ENCODE data around the gene RPS19BP1.

The RPS19BP1 gene

DNA sequence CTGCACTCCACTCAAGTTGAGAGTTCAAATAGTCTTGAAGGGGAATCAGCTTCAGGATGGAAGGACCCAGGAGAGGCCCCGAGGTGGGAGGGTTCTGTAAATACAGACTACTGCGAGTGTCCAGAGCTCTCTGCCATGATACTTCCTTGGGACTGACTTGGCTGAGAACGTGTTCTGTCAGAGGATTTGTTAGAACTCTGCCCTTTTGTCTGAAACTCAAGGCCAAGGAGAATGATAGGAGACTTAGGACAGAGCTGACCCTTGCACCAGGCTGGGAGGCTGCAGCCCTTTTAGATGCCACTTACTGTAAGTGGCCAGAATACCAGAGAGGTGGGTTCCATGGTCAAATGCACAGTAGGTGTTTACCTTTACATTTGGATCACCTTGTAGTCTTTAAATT, 15.1 kb downstream of the RPS19BP1 start:
- Histone ChIP-seq H3K18ac (ENCODE audit: low read length) (no peak overlapping the region), H3K36me3 (ENCODE audit: control insufficient read depth in 1 of 2, insufficient read depth in 2 of 2, low read length in 2 of 2) (peaks cover 39 to 44% of the 10 kb centered on the region in 2 experiments), H3K4me3 (ENCODE audit: low read depth, low read length) (no peak overlapping the region), H2BK120ac (ENCODE audit: insufficient read depth, low read length, poor library complexity) (no peak overlapping the region), H3K79me2 (ENCODE audit: control insufficient read depth, insufficient read depth, low read length, poor library complexity) (peaks cover 17% of the 10 kb centered on the region), H3K9me3 (ENCODE audit: insufficient read depth, low read depth, low read length) (peaks cover 1% of the 10 kb centered on the region), H3K27ac (ENCODE audit: low read depth, low read length) (no peak overlapping the region), H3K14ac (ENCODE audit: low read length) (no peak overlapping the region), H3K27me3 (ENCODE audit: insufficient read depth, low read length) (no peaks in the 10 kb centered on the region), H4K8ac (ENCODE audit: low read depth, low read length) (no peak overlapping the region), H2BK5ac (ENCODE audit: low read depth, low read length, poor library complexity) (no peak overlapping the region), H3K9ac (ENCODE audit: low read length) (no peak overlapping the region), H3K23ac (ENCODE audit: low read length) (no peak overlapping the region), H4K91ac (ENCODE audit: low read depth, low read length) (no peak overlapping the region), H2BK12ac (ENCODE audit: low read length) (no peak overlapping the region), H2AFZ (ENCODE audit: insufficient read depth, low read length, poor library complexity) (no peak overlapping the region), H3K4ac (ENCODE audit: low read depth, low read length) (no peak overlapping the region), H2AK5ac (ENCODE audit: low read length) (no peak overlapping the region), H3K4me2 (ENCODE audit: low read length) (no peak overlapping the region), H3K79me1 (ENCODE audit: low read length) (peaks cover 18% of the 10 kb centered on the region), H4K12ac (ENCODE audit: low read depth, low read length) (no peak overlapping the region), H3K4me1 (ENCODE audit: control insufficient read depth in 1 of 2, insufficient read depth in 2 of 2, low read length in 2 of 2) (peaks cover 7 to 9% of the 10 kb centered on the region in 2 experiments)
- DNase-seq: no peak
- WGBS (ENCODE audit: extremely low coverage, insufficient coverage, insufficient read length): no CpG with 5 or more reads among the region's 3 CpGs

DNA sequence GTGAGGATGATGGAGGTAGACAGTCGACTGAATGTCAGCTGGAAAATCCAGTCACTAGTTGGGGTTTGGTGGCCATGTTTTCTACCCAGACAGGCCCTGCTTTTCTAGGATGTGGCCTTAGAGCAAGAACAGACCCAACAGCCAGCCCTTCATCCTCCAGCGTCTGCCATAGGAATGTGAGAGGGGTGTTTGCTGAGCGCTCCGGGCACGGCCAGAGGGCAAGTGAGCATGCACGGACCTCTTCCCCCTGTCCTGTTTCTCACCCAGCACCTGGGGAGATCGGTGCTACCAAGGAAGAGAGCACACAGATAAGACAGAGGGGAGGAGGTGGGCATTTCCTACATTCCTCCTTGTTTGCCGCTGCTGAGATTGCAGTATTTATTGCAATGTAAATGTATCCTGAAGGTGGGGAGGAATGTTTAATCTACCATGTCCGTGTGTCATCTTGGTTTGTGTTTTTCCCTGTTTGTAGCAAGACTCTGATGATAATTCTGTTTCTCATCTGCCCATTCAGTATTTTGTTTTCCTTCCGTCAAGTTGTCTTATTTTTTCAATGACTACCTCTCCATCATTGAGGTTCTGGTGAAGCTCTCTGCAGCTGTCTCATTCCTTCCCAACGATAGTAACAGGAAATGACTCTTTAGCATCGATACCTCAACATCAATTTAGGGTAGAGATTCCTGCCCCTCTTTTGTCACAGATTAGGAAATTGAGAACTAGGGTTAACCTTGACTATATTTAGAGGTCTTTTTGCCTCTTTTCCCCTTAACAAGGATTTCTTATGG, 17.1 kb downstream of the RPS19BP1 start:
- Histone ChIP-seq H2BK12ac (ENCODE audit: low read length) (no peak overlapping the region), H3K9me3 (ENCODE audit: insufficient read depth, low read depth, low read length) (peaks cover 1% of the 10 kb centered on the region), H3K36me3 (ENCODE audit: control insufficient read depth in 1 of 2, insufficient read depth in 2 of 2, low read length in 2 of 2) (peaks cover 39 to 43% of the 10 kb centered on the region in 2 experiments), H4K8ac (ENCODE audit: low read depth, low read length) (no peak overlapping the region), H3K23ac (ENCODE audit: low read length) (no peak overlapping the region), H3K4me2 (ENCODE audit: low read length) (no peak overlapping the region), H3K9ac (ENCODE audit: low read length) (no peak overlapping the region), H3K4me3 (ENCODE audit: low read depth, low read length) (no peak overlapping the region), H2BK120ac (ENCODE audit: insufficient read depth, low read length, poor library complexity) (no peak overlapping the region), H3K4me1 (ENCODE audit: control insufficient read depth in 1 of 2, insufficient read depth in 2 of 2, low read length in 2 of 2) (peaks cover 6 to 7% of the 10 kb centered on the region in 2 experiments), H2AK5ac (ENCODE audit: low read length) (no peak overlapping the region), H3K18ac (ENCODE audit: low read length) (no peak overlapping the region), H3K79me2 (ENCODE audit: control insufficient read depth, insufficient read depth, low read length, poor library complexity) (peaks cover 6% of the 10 kb centered on the region), H4K12ac (ENCODE audit: low read depth, low read length) (no peak overlapping the region), H2BK5ac (ENCODE audit: low read depth, low read length, poor library complexity) (no peak overlapping the region), H2AFZ (ENCODE audit: insufficient read depth, low read length, poor library complexity) (no peak overlapping the region), H3K4ac (ENCODE audit: low read depth, low read length) (no peak overlapping the region), H3K27ac (ENCODE audit: low read depth, low read length) (no peak overlapping the region), H3K79me1 (ENCODE audit: low read length) (peaks cover 13% of the 10 kb centered on the region), H3K14ac (ENCODE audit: low read length) (no peak overlapping the region), H3K27me3 (ENCODE audit: insufficient read depth, low read length) (no peaks in the 10 kb centered on the region), H4K91ac (ENCODE audit: low read depth, low read length) (no peak overlapping the region)
- no CpG with 5 or more reads among the region's 12 CpGs for WGBS (ENCODE audit: extremely low coverage, insufficient coverage, insufficient read length)
- peak in 1 of 2 donors; percentile 82 for DNase-seq

- Histone ChIP-seq H3K27me3 (ENCODE audit: insufficient read depth, low read length) (no peaks in the 10 kb centered on the region), H3K4me3 (ENCODE audit: low read depth, low read length) (no peak overlapping the region), H2AFZ (ENCODE audit: insufficient read depth, low read length, poor library complexity) (no peak overlapping the region), H3K4me2 (ENCODE audit: low read length) (no peak overlapping the region), H3K9me3 (ENCODE audit: insufficient read depth, low read depth, low read length) (peaks cover 1% of the 10 kb centered on the region), H4K91ac (ENCODE audit: low read depth, low read length) (no peak overlapping the region), H4K8ac (ENCODE audit: low read depth, low read length) (no peak overlapping the region), H2BK5ac (ENCODE audit: low read depth, low read length, poor library complexity) (no peak overlapping the region), H3K36me3 (ENCODE audit: control insufficient read depth in 1 of 2, insufficient read depth in 2 of 2, low read length in 2 of 2) (peaks cover 39 to 51% of the 10 kb centered on the region in 2 experiments), H3K18ac (ENCODE audit: low read length) (no peak overlapping the region), H3K4me1 (ENCODE audit: control insufficient read depth in 1 of 2, insufficient read depth in 2 of 2, low read length in 2 of 2) (peaks cover 6 to 7% of the 10 kb centered on the region in 2 experiments), H2AK5ac (ENCODE audit: low read length) (no peak overlapping the region), H3K4ac (ENCODE audit: low read depth, low read length) (no peak overlapping the region), H2BK12ac (ENCODE audit: low read length) (no peak overlapping the region), H3K23ac (ENCODE audit: low read length) (no peak overlapping the region), H3K79me1 (ENCODE audit: low read length) (peaks cover 6% of the 10 kb centered on the region), H3K14ac (ENCODE audit: low read length) (no peak overlapping the region), H3K27ac (ENCODE audit: low read depth, low read length) (no peak overlapping the region), H3K79me2 (ENCODE audit: control insufficient read depth, insufficient read depth, low read length, poor library complexity) (no peaks in the 10 kb centered on the region), H2BK120ac (ENCODE audit: insufficient read depth, low read length, poor library complexity) (no peak overlapping the region), H3K9ac (ENCODE audit: low read length) (no peak overlapping the region), H4K12ac (ENCODE audit: low read depth, low read length) (no peak overlapping the region)
- no CpG with 5 or more reads among the region's 8 CpGs for WGBS (ENCODE audit: extremely low coverage, insufficient coverage, insufficient read length)
- DNase-seq: peak in 1 of 2 donors; percentile 90
Observed at GRCh38 chr22:39514373-39514973, 18.1 kb downstream of the RPS19BP1 start.

DNA sequence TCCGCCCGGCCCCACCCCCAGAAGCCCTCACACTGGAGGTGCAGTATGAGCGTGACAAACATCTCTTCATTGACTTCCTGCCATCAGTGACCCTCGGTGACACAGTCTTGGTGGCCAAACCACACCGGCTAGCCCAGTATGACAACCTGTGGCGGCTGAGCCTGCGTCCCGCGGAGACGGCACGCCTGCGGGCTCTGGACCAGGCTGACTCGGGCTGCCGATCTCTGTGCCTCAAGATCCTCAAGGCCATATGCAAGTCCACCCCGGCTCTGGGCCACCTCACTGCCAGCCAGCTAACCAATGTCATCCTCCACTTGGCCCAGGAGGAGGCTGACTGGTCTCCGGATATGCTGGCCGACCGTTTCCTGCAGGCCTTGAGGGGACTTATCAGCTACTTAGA, 18.8 kb downstream of the RPS19BP1 start:
- peaks cover 2% of the 10 kb centered on the region in 2 experiments for H3K4me1 ChIP-seq (ENCODE audit: control insufficient read depth in 1 of 2, insufficient read depth in 2 of 2, low read length in 2 of 2)
- no peak overlapping the region for H3K23ac ChIP-seq (ENCODE audit: low read length)
- no peak overlapping the region for H3K4me3 ChIP-seq (ENCODE audit: low read depth, low read length)
- no peak overlapping the region for H2AK5ac ChIP-seq (ENCODE audit: low read length)
- no peaks in the 10 kb centered on the region for H3K79me1 ChIP-seq (ENCODE audit: low read length)
- no peak overlapping the region for H4K12ac ChIP-seq (ENCODE audit: low read depth, low read length)
- H3K18ac ChIP-seq (ENCODE audit: low read length): no peak overlapping the region
- no peak overlapping the region for H2BK12ac ChIP-seq (ENCODE audit: low read length)
- peaks cover 1% of the 10 kb centered on the region for H3K9me3 ChIP-seq (ENCODE audit: insufficient read depth, low read depth, low read length)
- H3K27me3 ChIP-seq (ENCODE audit: insufficient read depth, low read length): no peaks in the 10 kb centered on the region
- no peak overlapping the region for H3K9ac ChIP-seq (ENCODE audit: low read length)
- no peak overlapping the region for H3K27ac ChIP-seq (ENCODE audit: low read depth, low read length)
- peaks cover 44 to 55% of the 10 kb centered on the region in 2 experiments for H3K36me3 ChIP-seq (ENCODE audit: control insufficient read depth in 1 of 2, insufficient read depth in 2 of 2, low read length in 2 of 2)
- no peak overlapping the region for H3K4me2 ChIP-seq (ENCODE audit: low read length)
- H4K91ac ChIP-seq (ENCODE audit: low read depth, low read length): no peak overlapping the region
- DNase-seq: no peak
- no peak overlapping the region for H2BK120ac ChIP-seq (ENCODE audit: insufficient read depth, low read length, poor library complexity)
- H2AFZ ChIP-seq (ENCODE audit: insufficient read depth, low read length, poor library complexity): no peak overlapping the region
- WGBS (ENCODE audit: extremely low coverage, insufficient coverage, insufficient read length): no CpG with 5 or more reads among the region's 18 CpGs
- no peak overlapping the region for H2BK5ac ChIP-seq (ENCODE audit: low read depth, low read length, poor library complexity)
- no peaks in the 10 kb centered on the region for H3K79me2 ChIP-seq (ENCODE audit: control insufficient read depth, insufficient read depth, low read length, poor library complexity)
- H4K8ac ChIP-seq (ENCODE audit: low read depth, low read length): no peak overlapping the region
- H3K4ac ChIP-seq (ENCODE audit: low read depth, low read length): no peak overlapping the region
- no peak overlapping the region for H3K14ac ChIP-seq (ENCODE audit: low read length)

Measured in trophoblast cell (in vitro differentiated cells and primary cell).